Daoy (cell line): Measurements from ENCODE around the gene SZT2. TPM values are rescaled to one million over a fixed set of nuclear protein-coding genes. Genes with fewer than 3 reads are reported as not detected.
A peak's percentile ranks its signal among the peaks of the same experiment; 100 is the strongest.

Experiments used
- DNase-seq: peaks from one replicate; pipeline ENCODE4 v3.0.0-alpha.2; 2015; ENCODE audit warnings: low read depth
- total RNA-seq: library from RNA; depleted of rRNA; stranded (reverse); fragments of >200 nt; shearing (Covaris generic); gene quantifications from 2 replicates; pipeline ENCODE4 v1.2.3, GENCODE V29; 2014

SZT2 gene
- total RNA-seq, 1 experiment from 2014 or later = 10.6 TPM

GRCh38 chr1:43441894-43442637 is 52.4 kb downstream of the SZT2 start:
- DNase-seq = no peak

GRCh38 chr1:43442756-43443155 is 53.1 kb downstream of the SZT2 start:
- DNase-seq = no peak

DNA sequence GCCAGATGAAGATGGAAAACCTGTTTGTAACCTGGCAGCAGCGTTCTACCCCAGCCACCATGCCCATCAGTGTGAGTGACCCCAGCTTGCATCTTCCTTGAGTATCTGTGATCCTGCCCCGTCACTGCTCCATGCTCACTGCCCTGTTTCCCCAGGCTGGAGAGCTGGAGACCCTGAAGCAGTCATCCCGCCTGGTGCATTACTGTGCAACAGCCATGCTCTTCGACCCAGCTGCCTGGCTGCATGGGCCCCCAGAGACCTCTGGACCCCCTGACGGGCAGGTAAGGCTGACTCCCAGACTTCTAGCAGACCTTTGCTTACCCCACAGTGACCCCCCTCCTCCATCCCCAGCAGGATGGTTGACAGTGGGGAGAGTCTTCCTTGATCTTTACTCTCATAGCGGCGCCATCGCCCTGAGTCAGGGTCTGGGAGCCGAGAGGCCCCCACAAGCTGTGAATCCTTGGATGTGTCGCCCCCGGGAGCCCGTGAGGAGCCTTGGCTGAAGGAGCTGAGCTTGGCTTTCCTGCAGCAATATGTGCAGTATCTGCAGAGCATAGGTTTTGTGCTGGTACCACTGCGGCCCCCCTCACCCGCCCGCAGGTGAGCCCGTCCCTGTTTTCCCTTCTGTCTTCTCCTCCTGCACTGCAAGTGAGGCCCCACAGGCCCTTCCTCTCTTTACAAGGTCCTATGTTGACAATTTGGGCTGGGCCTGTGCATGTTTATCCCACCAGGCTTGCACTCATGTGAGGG is 53.7 kb downstream of the SZT2 start:
- no peak for DNase-seq

DNA sequence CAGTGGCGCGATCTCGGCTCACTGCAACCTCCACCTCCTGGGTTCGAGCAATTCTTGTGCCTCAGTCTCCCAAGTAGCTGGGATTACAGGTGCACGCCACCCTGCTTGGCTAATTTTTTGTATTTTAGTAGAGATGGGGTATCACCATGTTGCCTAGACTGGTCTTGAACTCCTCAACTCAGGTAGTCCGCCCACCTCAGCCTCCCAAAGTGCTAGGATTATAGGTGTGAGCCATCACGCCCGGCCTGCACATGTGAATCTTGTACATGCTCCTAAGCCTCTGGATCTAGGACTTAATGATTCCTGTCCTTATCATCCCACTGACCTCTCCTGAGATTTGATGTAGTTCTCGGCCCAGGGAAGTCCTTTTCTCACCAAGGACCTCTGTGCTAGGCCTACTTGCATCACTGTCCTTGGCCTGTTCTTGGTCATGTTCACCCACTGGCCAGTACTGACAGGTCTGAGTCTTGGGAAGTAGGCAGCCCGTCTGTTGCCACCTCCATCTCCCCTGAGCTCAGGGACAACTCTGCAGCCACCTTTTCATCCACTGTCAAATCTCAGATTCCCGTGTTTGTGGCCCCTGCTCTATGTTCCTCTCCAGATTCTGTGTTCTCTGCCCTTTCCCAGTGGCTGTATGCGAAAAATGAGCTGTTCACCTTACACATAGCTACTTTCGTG is 54.6 kb downstream of the SZT2 start:
- DNase-seq = no peak

DNA sequence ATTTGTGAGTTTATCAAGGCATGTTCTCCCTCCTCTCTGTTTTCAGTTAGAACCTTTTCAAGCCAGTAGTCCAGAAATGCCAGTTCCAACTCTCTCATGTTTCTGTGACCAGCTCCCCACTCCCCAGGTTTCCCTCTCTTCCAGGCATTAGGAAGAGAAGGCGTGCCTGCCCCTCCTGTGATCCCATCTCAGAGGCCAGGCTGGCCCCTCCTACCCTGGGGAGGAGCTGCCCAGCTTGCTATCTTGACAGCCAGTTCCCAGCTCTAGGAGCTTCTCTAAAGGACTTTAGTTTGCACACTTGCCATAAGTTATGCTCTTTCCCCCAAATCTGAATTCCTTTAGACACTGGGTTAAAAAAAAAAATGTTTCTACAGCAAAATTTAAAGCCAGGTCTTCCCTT is 55.1 kb downstream of the SZT2 start:
- no peak for DNase-seq

DNA sequence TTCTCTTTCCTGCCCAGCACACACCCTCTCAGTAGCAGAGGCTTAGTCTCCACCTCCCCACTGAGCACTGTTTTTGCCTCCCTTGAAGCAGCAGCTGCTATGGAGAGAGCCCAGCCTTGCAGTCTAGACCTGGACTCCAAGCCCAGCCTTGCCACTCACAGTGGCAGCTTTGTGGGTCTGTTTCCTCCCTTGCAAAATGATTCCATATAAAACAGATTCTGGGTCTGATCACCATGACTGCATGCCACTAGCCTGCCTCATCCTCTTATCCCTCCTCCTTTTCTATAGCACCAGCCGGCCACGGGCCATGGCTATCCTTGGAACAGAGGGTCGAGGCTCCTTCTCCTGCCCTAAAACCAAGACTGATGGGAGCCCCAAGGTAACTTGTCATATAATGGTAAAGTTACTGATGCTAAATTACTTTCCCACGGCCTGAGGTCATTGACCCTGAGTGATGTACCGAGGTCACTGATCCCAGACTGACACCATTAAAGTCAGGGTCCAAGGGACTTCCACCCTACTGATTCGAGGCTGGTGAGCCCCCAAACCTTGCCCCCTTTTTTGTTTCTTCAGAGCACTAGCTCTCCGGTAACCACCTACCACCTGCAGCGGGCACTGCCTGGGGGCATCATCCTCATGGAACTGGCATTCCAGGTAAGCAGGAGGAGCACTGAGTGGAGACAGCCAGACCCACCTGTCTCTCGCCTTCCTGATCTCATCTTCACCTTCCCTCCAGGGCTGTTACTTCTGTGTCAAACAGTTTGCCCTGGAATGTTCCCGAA is 56.1 kb downstream of the SZT2 start:
- no peak for DNase-seq

DNA sequence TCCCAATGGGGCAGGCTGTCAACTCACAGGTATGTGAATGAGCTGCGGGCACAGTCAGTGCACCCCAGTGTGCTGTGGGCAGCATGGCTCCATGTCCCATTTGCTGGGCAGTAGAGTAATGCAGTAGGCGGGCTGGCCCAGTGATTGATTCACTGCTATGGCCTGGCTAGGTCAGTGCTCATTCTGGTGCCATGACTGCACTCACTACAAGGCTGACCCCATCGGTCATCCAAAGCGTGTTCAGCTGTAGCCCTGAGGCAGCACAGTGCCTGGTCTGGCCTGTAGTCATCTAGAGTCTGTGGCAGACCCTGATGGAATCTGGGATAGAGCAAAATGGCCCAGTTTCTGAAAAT is 56.7 kb downstream of the SZT2 start:
- no peak for DNase-seq

DNA sequence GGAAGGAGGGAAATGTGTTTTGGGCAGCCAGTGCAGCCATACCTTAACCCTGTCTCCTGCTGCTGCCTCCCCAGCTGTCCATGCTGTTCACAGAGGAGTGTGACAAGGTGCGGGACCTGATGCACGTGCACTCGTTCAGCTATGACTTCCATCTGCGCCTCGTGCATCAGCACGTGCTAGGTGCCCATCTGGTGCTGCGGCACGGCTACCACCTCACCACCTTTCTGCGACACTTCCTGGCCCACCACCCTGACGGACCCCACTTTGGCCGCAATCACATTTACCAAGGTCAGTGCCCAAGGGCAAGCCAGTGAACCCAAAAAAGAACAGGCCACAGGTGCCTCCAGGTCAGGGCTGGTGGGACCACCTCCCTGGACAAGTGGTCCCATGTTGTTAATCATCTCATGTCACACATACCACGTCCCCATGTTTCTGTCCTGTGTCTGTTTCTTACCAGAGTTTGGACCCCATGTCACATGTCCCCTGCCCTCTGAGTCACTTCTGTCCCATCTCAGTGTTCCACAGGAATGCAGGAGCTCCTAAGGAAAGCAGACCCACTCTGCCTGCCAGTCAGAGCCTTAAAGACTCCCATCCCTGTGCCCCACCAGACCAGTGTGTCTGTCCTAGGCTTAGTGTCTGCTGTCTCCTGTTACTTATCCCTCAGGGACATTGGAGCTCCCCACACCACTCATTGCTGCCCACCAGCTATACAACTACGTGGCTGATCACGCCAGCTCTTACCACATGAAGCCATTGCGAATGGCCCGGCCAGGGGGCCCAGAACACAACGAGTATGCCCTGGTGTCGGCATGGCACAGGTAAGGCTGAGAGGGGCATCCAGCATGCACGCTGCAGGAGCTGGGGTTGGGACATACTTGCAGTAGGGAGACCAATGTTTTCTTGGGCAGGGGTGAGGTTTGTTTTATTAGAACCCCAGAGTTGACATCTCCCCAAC is 57.5 kb downstream of the SZT2 start:
- DNase-seq = no peak

DNA sequence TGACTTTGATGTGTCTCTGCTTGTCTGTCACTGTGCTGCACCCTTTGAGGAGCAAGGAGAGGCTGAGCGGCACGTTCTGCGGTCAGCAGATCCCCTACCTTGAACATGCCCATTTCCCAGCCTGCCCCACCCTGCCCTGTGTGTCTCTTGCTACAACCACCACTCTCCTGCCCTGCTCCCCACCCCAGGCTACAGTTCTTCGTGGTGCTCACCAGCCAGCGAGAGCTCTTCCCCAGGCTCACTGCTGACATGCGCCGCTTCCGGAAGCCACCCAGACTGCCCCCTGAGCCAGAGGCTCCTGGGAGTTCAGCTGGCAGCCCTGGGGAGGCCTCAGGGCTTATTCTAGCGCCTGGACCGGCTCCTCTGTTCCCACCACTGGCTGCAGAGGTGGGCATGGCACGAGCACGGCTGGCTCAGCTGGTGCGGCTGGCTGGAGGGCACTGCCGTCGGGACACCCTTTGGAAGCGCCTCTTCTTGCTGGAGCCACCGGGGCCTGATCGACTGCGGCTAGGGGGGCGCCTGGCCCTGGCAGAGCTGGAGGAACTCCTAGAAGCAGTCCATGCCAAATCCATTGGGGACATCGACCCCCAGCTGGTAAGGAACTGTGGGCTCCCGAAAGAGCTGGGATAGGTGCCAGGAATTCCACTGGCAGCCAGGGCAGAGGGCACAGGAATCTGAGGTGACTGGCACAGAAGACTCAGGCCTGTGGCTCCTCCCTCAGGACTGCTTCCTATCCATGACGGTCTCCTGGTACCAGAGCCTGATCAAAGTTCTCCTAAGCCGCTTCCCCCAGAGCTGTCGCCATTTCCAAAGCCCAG is 58.4 kb downstream of the SZT2 start:
- no peak for DNase-seq

GRCh38 chr1:43448955-43449707 is 59.4 kb downstream of the SZT2 start:
- no peak for DNase-seq

DNA sequence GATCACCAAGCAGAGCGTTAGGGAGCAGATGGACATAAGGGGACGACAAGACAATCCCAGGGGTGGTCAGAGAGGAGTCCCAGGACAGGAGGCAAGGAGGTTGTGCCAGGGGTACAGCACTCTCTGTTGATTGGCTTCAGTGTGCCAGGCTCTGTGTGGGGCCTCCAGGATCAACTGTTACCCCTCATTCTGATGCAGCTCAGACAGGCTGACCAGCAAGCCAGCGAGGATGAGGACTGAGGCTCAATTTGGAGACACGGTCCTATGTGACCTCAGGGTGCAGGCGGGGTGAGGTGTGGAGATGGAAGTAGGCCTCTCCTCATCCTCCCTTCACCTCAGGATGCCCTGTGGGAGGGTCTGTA is 60.0 kb downstream of the SZT2 start:
- DNase-seq = no peak

DNA sequence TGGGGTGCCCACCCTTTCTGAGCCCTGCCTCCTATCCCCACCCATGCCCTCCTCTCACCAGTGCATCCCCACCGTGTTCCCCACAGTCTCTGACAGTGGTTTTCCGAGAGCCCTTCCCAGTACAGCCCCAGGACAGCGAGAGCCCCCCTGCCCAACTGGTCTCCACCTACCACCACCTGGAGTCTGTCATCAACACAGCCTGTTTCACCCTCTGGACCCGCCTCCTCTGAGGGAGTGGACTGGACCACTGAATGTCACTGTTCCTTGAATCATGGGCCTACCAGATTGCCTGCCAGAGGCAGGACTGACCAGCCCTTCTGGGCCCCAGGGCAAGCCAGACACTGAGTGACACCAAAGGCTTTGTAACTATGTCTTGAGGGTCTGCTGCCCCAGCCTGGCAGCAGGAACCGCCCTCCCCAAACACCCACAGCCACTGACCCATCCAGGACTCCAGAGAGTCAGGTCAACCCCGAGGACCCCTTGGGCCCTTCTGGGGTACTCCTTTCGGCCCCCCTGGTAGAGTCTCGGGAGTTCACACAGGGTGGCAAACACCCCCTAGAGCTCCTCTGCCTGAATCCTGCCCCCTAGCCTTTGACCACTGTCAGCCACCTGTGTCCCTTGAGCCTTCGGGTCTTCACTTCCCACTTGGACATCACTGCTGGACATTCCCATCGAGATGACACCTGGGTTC is 60.7 kb downstream of the SZT2 start:
- no peak for DNase-seq

GRCh38 chr1:43451157-43451591 is 61.5 kb downstream of the SZT2 start:
- no peak for DNase-seq

GRCh38 chr1:43451701-43452532 is 62.2 kb downstream of the SZT2 start:
- DNase-seq = no peak

- DNase-seq = peak; percentile 57
Measured at GRCh38 chr1:43452789-43453441, 63.2 kb downstream of the SZT2 start.

DNA sequence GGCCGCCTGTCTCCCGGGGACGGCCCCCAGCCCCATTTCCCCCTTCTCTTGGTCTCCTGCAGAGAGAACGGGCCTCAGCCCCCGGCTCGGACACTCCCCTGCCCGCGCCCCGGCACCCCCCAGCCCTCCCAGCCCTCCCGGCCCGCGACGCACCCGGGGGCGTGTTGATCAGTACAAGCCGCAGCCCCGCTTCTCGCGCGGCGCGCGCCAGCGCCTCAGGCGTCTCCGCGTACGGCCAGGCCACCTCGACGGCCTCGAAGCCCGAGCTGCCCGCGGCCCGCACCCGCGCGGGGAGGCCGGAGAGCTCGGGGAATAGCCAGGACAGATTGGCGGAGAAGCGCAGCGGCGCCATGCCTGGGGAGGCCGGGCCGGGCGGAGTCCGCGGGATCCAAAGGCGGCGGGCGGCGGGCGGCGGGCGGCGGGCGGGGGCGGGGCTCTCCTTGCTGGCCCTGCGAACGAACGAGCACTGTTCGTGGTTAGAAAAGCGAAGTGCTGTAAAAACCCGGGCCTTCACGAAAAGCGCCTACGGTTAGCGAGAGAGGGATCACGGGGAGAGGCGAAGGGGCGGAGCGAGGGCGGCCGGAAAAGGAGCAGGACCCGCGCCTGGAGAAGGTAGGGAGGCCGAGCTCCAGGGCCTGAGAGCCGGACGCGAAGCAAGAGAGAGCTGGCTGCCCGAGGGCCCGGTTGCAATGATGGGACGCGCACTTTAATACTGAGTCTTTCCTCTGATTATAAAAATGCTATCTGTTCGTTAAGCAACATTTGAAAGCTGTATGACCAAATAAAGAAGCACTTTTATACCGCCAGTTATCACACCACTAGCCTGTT is 64.0 kb downstream of the SZT2 start, which contains the start of gene HYI:
HYI (minus strand) TSS at position 490 of the 828 bp plus-strand sequence; CDS start at position 352, 138 bp downstream.
- peak; percentile 93 for DNase-seq
